OCI-LY1 (cell line): ENCODE measurements around the gene TNFRSF12A.

Experiments used
- H2AFZ ChIP-seq: fragments of 200-600 bp; sonication (generic), shearing (Covaris generic); 2 replicates; pipeline ENCODE4 v1.6.0; 2014; ENCODE audit warnings: antibody characterized with exemption, mild to moderate bottlenecking, low read length
- H3F3A ChIP-seq: fragments of 200-600 bp; sonication (generic), shearing (Covaris generic); 2 replicates; pipeline ENCODE4 v1.6.0; 2014; ENCODE audit warnings: mild to moderate bottlenecking, antibody characterized with exemption, low read length, moderate library complexity; ENCODE audit not compliant: insufficient read depth
- H3K27ac ChIP-seq: fragments of 200-600 bp; sonication (generic); 2 replicates; pipeline ENCODE4 v1.5.1; 2014; ENCODE audit warnings: low read length, mixed run types, mild to moderate bottlenecking, low read depth; ENCODE audit not compliant: poor library complexity, severe bottlenecking
- H3K27me3 ChIP-seq: fragments of 200-600 bp; sonication (generic); 2 replicates; pipeline ENCODE4 v1.6.0; 2014; ENCODE audit warnings: antibody characterized with exemption, mild to moderate bottlenecking, low read length, moderate library complexity; ENCODE audit not compliant: insufficient read depth
- H3K36me3 ChIP-seq: fragments of 200-600 bp; sonication (generic); 2 replicates; pipeline ENCODE4 v1.6.1; 2014; ENCODE audit warnings: mild to moderate bottlenecking, antibody characterized with exemption, low read length, moderate library complexity, mixed read lengths; ENCODE audit not compliant: insufficient read depth
- H3K4me1 ChIP-seq: fragments of 200-600 bp; sonication (generic); 2 replicates; pipeline ENCODE4 v1.5.1; 2014; ENCODE audit warnings: mild to moderate bottlenecking, low read length, moderate library complexity; ENCODE audit not compliant: insufficient read depth, severe bottlenecking
- H3K4me2 ChIP-seq: fragments of 200-600 bp; sonication (generic), shearing (Covaris generic); 2 replicates; pipeline ENCODE4 v1.6.1; 2014; ENCODE audit warnings: low read length
- H3K4me3 ChIP-seq: fragments of 200-600 bp; sonication (generic); 2 replicates; pipeline ENCODE4 v1.5.1; 2014; ENCODE audit warnings: low read length, low read depth, mild to moderate bottlenecking, mixed read lengths; ENCODE audit not compliant: poor library complexity, severe bottlenecking
- H3K79me2 ChIP-seq: fragments of 200-600 bp; shearing (Covaris generic); 2 replicates; pipeline ENCODE4 v1.6.1; 2016; ENCODE audit warnings: mixed run types, low read length, mixed read lengths; ENCODE audit not compliant: insufficient read depth
- H3K9ac ChIP-seq: fragments of 200-600 bp; sonication (generic), shearing (Covaris generic); 2 replicates; pipeline ENCODE4 v1.6.1; 2014; ENCODE audit warnings: mild to moderate bottlenecking, low read length, mixed read lengths
- H3K9me2 ChIP-seq: fragments of 200-600 bp; sonication (generic), shearing (Covaris generic); 2 replicates; pipeline ENCODE4 v1.6.1; 2014; ENCODE audit warnings: low read depth, mild to moderate bottlenecking, low read length, mixed read lengths
- H3K9me3 ChIP-seq: fragments of 200-600 bp; shearing (Covaris generic); 2 replicates; pipeline ENCODE4 v1.6.1; 2014; ENCODE audit warnings: low read length, mixed read lengths
- H4K20me1 ChIP-seq: fragments of 200-600 bp; sonication (generic), shearing (Covaris generic); 2 replicates; pipeline ENCODE4 v1.6.0; 2016; ENCODE audit warnings: mild to moderate bottlenecking, low read length; ENCODE audit not compliant: insufficient read depth
- EZH2 ChIP-seq: fragments of 200-600 bp; sonication (generic), shearing (Covaris generic); IDR thresholded peaks from 2 replicates; pipeline ENCODE4 v1.8.0; 2017; ENCODE audit warnings: borderline replicate concordance, mixed run types, mild to moderate bottlenecking, antibody characterized with exemption, low read length, moderate library complexity, mixed read lengths
- TF ChIP-seq, protein P1 (sequence below): fragments of 200-600 bp; sonication (generic), shearing (Covaris generic); IDR thresholded peaks from 2 replicates; pipeline ENCODE4 v1.5.1; 2017; ENCODE audit warnings: mild to moderate bottlenecking, antibody characterized with exemption, low read length, moderate library complexity, mixed read lengths

The TNFRSF12A gene

DNA sequence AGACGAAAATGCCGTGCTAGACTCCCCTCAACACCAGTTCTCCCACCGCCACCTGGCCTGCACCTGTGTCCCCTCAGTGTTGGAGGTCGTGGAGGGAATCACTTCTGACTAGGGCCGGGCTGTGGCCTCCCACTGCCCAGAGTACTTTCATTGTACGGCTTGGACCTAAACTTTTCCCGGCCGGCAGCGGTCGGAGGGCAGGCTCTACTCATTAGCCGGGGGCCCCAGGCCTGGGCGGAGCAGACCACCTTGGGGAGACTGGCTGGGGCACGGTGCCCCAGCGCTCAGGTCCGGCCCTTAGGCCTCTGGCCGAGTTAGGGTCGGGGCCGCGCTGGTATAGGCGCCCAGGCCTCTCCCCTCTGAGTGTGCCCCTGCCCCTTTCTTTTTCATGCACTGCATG, 2.8 kb upstream of the TNFRSF12A start:
- Histone ChIP-seq H3K9me3 (no peaks in the 10 kb centered on the region), H3K4me2 (no peak overlapping the region), H3K27me3 (peaks cover 10% of the 10 kb centered on the region), H3K27ac (no peak overlapping the region), H3K4me3 (no peak overlapping the region), H4K20me1 (no peaks in the 10 kb centered on the region), H2AFZ (no peak overlapping the region), H3K4me1 (peaks cover 30% of the 10 kb centered on the region), H3K9ac (no peak overlapping the region), H3K9me2 (no peaks in the 10 kb centered on the region), H3F3A (no peaks in the 10 kb centered on the region), H3K36me3 (no peaks in the 10 kb centered on the region), H3K79me2 (no peaks in the 10 kb centered on the region)
- TF ChIP-seq EZH2 = no peak
- TF ChIP-seq, protein P1, sequence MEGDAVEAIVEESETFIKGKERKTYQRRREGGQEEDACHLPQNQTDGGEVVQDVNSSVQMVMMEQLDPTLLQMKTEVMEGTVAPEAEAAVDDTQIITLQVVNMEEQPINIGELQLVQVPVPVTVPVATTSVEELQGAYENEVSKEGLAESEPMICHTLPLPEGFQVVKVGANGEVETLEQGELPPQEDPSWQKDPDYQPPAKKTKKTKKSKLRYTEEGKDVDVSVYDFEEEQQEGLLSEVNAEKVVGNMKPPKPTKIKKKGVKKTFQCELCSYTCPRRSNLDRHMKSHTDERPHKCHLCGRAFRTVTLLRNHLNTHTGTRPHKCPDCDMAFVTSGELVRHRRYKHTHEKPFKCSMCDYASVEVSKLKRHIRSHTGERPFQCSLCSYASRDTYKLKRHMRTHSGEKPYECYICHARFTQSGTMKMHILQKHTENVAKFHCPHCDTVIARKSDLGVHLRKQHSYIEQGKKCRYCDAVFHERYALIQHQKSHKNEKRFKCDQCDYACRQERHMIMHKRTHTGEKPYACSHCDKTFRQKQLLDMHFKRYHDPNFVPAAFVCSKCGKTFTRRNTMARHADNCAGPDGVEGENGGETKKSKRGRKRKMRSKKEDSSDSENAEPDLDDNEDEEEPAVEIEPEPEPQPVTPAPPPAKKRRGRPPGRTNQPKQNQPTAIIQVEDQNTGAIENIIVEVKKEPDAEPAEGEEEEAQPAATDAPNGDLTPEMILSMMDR = no peak

DNA sequence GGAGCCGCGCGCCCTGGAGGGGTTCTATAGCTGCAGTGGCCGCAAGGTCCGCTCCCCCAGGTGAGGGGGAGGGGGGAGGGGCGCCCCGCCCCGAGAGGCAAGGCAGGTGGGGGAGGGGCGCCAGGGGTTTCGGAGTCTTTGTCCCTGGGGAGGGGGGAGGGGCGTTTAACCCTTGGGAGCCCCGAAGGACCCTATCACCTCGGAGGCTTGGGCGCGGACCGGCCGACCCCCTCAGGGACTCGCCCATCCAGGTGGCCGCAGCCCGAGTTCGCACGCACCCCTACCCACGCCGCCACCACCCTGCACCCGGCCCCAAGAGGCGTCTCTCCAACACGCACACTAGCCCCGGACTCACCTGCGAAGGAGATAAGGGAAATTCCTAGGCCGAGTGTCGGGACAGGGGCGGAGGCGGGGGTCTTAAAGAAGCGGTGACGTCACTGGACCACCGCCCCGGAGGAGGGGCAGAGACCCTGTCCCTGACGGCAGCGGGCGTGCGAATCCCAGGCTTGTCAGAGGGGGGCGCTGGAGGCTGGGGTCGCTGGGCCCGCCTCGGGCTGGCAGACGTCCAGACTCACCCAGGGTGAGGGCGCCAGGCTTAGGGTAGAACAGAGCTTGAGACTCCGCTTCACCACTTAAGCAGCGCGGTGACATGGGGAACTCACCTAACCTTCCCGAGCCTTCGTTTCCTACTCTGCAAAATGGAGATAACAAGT, 2.2 kb upstream of the TNFRSF12A start, which contains the start of gene CLDN6:
Gene CLDN6 (minus strand): TSS at position 390 of the 713 bp plus-strand sequence. CDS start 2,162 bp downstream, outside the sequence.
- Histone ChIP-seq H3K4me1 (peaks cover 36% of the 10 kb centered on the region), H3K4me3 (no peak within 1 kb of the TSS), H2AFZ (no peak within 1 kb of the TSS), H3K27ac (no peak within 1 kb of the TSS), H3K9me3 (no peaks in the 10 kb centered on the region), H3K27me3 (peaks cover 9% of the 10 kb centered on the region), H4K20me1 (no peaks in the 10 kb centered on the region), H3K36me3 (no peaks in the 10 kb centered on the region), H3K9me2 (no peaks in the 10 kb centered on the region), H3F3A (no peaks in the 10 kb centered on the region), H3K79me2 (no peaks in the 10 kb centered on the region), H3K4me2 (peak within 1 kb of the TSS; percentile 24; the same call in 1 of the 2 replicates), H3K9ac (no peak within 1 kb of the TSS)
- TF ChIP-seq, protein P1 = peak; percentile 75
- no peak for TF ChIP-seq EZH2

DNA sequence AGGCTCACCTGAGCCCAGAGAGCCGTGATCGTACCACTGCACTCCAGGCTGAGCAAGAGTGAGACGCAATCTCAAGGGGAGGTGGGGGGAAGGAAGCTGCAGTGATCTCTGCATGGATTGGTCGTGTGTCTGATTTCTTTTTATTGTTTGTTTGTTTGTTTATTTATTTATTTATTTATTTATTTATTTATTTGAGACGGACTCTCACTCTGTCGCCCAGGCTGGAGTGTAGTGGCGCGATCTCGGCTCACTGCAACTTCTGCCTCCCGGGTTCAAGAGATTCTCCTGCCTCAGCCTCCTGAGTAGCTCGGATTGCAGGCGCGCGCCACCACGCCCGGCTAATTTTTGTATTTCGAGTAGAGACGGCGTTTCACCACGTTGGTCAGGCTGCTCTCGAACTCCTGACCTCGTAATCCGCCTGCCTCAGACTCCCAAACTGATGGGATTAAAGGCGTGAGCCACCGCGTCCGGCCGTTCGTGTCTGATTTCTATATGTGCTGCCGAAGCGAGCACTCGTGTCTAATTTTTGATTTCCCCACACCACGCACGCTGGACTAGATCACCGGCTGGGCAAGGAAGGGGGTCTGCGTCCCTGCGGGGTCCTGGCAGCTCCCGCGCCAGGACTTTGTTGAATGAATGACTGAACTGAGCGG, 448 bp upstream of the TNFRSF12A start:
- no peaks in the 10 kb centered on the region for H3K79me2 ChIP-seq
- H3F3A ChIP-seq = no peaks in the 10 kb centered on the region
- TF ChIP-seq, protein P1 = no peak
- TF ChIP-seq EZH2 = no peak
- H3K27me3 ChIP-seq = peaks cover 4% of the 10 kb centered on the region; the same call in 1 of the 2 replicates
- peak overlapping the region; percentile 97 for H3K4me2 ChIP-seq
- H4K20me1 ChIP-seq = no peaks in the 10 kb centered on the region
- H3K9me2 ChIP-seq = no peaks in the 10 kb centered on the region
- H3K4me3 ChIP-seq = peak overlapping the region; percentile 67
- H3K9me3 ChIP-seq = no peaks in the 10 kb centered on the region
- H3K9ac ChIP-seq = peak overlapping the region; percentile 37; the same call in 1 of the 2 replicates
- H3K4me1 ChIP-seq = peaks cover 44% of the 10 kb centered on the region
- no peaks in the 10 kb centered on the region for H3K36me3 ChIP-seq
- no peak overlapping the region for H3K27ac ChIP-seq
- H2AFZ ChIP-seq = no peak overlapping the region
